T-cell (primary cell): ENCODE results near the gene S100Z. TPM values are rescaled to one million over a fixed set of nuclear protein-coding genes. Genes with fewer than 3 reads are reported as not detected.
"Not testable (repeated sequence)": the region's sequence is repeated elsewhere in the genome, so short reads cannot be mapped to it uniquely, and the experiment has no call there.

Experiments
- ATAC-seq, 4 experiments: fragments of 200-7000 bp in 3 of 4; fragments of 150-1000 bp in 1 of 4; cut with Tn5 transposase; replicated peaks in 1 of 4; 1 replicate in 3 of 4; 2 replicates in 1 of 4; pipeline ENCODE4 v1.10.0; 2021; ENCODE audit warnings: moderate library complexity in 3 of 4, mild to moderate bottlenecking in 2 of 4, moderate number of reproducible peaks in 1 of 4
- CTCF ChIA-PET, 2 donors: fragments of 300-600 bp; sonication (Branson Sonifier 250); formaldehyde crosslinking; loops; one replicate each; lab custom pipeline; 2022; ENCODE audit warnings: antibody characterized with exemption in 2 of 2; lab: Charles Lee
- POLR2A ChIA-PET, 2 donors: fragments of 300-600 bp; sonication (Branson Sonifier 250); formaldehyde crosslinking; loops; one replicate each; lab custom pipeline; 2022; ENCODE audit warnings: antibody characterized with exemption in 2 of 2; lab: Charles Lee
- DNase-seq, 35 experiments: peaks; one replicate each; pipeline versions ENCODE4 v3.0.0 to v3.0.0-alpha.2; 2013 to 2023
- H3K27ac ChIP-seq: one replicate; pipeline ENCODE4 v1.5.1; 2013; ENCODE audit warnings: low read length
- H3K27me3 ChIP-seq, 2 experiments: replicated peaks in 1 of 2; 1 replicate in 1 of 2; 2 replicates in 1 of 2; pipeline versions ENCODE4 v1.6.1 to v1.7.0; 2013; ENCODE audit warnings: low read length in 1 of 2, mixed read lengths in 1 of 2; ENCODE audit not compliant: control insufficient read depth in 2 of 2, insufficient read depth in 2 of 2; ENCODE audit errors: extremely low read depth in 1 of 2
- H3K36me3 ChIP-seq, 2 donors: 1 replicate in 1 of 2; 2 replicates in 1 of 2; pipeline versions ENCODE4 v1.6.1 to v1.7.0; 2013; ENCODE audit warnings: low read length in 1 of 2; ENCODE audit not compliant: control insufficient read depth in 2 of 2, insufficient read depth in 1 of 2; ENCODE audit errors: extremely low read depth in 1 of 2
- H3K4me1 ChIP-seq, 2 experiments: 1 replicate in 1 of 2; 2 replicates in 1 of 2; pipeline versions ENCODE4 v1.6.1 to v1.7.0; 2013; ENCODE audit warnings: low read length in 2 of 2, mixed read lengths in 1 of 2; ENCODE audit not compliant: insufficient read depth in 2 of 2, control insufficient read depth in 1 of 2; ENCODE audit errors: extremely low read depth in 1 of 2
- H3K4me3 ChIP-seq, 2 donors: 1 replicate in 1 of 2; 2 replicates in 1 of 2; pipeline versions ENCODE4 v1.5.1 to v1.7.0; 2013; ENCODE audit warnings: mild to moderate bottlenecking in 2 of 2, low read length in 1 of 2, moderate library complexity in 1 of 2; ENCODE audit not compliant: control insufficient read depth in 1 of 2; ENCODE audit errors: extremely low read depth in 1 of 2
- H3K9me3 ChIP-seq: 2 replicates; pipeline ENCODE4 v1.7.0; 2013
- H3K27ac Mint-ChIP-seq, 2 donors: one replicate each; pipeline ENCODE4 v1.8.0; 2020 to 2021; ENCODE audit warnings: mild to moderate bottlenecking in 2 of 2, mixed read lengths in 2 of 2
- H3K27me3 Mint-ChIP-seq, 2 donors: one replicate each; pipeline ENCODE4 v1.8.0; 2021 to 2022; ENCODE audit warnings: mixed read lengths in 2 of 2
- H3K36me3 Mint-ChIP-seq: one replicate; pipeline ENCODE4 v1.8.0; 2021; ENCODE audit warnings: mixed read lengths
- H3K4me1 Mint-ChIP-seq, 3 donors: one replicate each; pipeline ENCODE4 v1.8.0; 2020 to 2022; ENCODE audit warnings: mixed read lengths in 3 of 3, mild to moderate bottlenecking in 1 of 3
- H3K4me3 Mint-ChIP-seq, 3 donors: one replicate each; pipeline ENCODE4 v1.8.0; 2020 to 2022; ENCODE audit warnings: mild to moderate bottlenecking in 3 of 3, mixed read lengths in 3 of 3, moderate library complexity in 3 of 3
- H3K9me3 Mint-ChIP-seq, 3 donors: one replicate each; pipeline ENCODE4 v1.8.0; 2020 to 2022; ENCODE audit warnings: mixed read lengths in 3 of 3
- WGBS: methylation state at CpG from one replicate; pipeline ENCODE4 v1.1.5; 2013; ENCODE audit warnings: missing lambda C conversion rate; ENCODE audit not compliant: insufficient coverage; 5-methylcytosine and 5-hydroxymethylcytosine counted together
- total RNA-seq, 35 experiments: library from RNA in 6 of 35; stranded (reverse) in 6 of 35; fragments of 120-200 nt in 1 of 35; gene quantifications; one replicate each; pipeline versions ENCODE4 v1.2.1 to v1.2.4 and lab custom pipeline; 2013 to 2026

Gene S100Z
- total RNA-seq, 5 donors from 2014 or later (not counting 1 experiment from before 2014, with no cell fraction given) = 0.32 to 1.1 (median 0.42) TPM; not detected in 1

- H3K27ac ChIP-seq, H3K36me3 ChIP-seq, H3K4me3 Mint-ChIP-seq, H3K9me3 ChIP-seq, H3K36me3 Mint-ChIP-seq, CTCF ChIA-PET, ATAC-seq, DNase-seq, H3K4me1 Mint-ChIP-seq, H3K4me1 ChIP-seq, H3K4me3 ChIP-seq, POLR2A ChIA-PET, H3K27me3 ChIP-seq, H3K9me3 Mint-ChIP-seq, H3K27ac Mint-ChIP-seq: not testable (repeated sequence)
- H3K27me3 Mint-ChIP-seq = peaks cover 4 to 24% of the 10 kb centered on the region in 2 donors
- 73% methylated on average over 3 of the region's 9 CpGs for WGBS
Observed at GRCh38 chr5:76945238-76945637, 95.4 kb downstream of the S100Z start.

- no peaks in the 10 kb centered on the region for H3K36me3 ChIP-seq
- no peak overlapping the region for H3K27ac ChIP-seq
- H3K36me3 Mint-ChIP-seq = no peaks in the 10 kb centered on the region
- H3K4me1 ChIP-seq = no peaks in the 10 kb centered on the region
- CTCF ChIA-PET = interaction anchor here in 1 of 2 donors (0.8 to 1.0 kb wide), 2 partner anchors 22 to 32 kb away, joined by 3 read pairs; no protein-coding TSS in a partner anchor
- H3K27me3 Mint-ChIP-seq = peaks cover 6 to 24% of the 10 kb centered on the region in 2 donors
- H3K4me1 Mint-ChIP-seq = no peaks in the 10 kb centered on the region
- H3K4me3 ChIP-seq = no peak overlapping the region
- WGBS = 67% methylated on average over 1 of the region's 2 CpGs
- H3K4me3 Mint-ChIP-seq = no peak overlapping the region
- POLR2A ChIA-PET = no interaction called here
- H3K27me3 ChIP-seq = peaks cover 0 to 3% of the 10 kb centered on the region in 2 experiments
- no peak overlapping the region for H3K27ac Mint-ChIP-seq
- DNase-seq = no peak
- no peaks in the 10 kb centered on the region for H3K9me3 Mint-ChIP-seq
- ATAC-seq = no peak
- H3K9me3 ChIP-seq = no peaks in the 10 kb centered on the region
Observed at GRCh38 chr5:76946090-76946489, 96.3 kb downstream of the S100Z start.

DNA sequence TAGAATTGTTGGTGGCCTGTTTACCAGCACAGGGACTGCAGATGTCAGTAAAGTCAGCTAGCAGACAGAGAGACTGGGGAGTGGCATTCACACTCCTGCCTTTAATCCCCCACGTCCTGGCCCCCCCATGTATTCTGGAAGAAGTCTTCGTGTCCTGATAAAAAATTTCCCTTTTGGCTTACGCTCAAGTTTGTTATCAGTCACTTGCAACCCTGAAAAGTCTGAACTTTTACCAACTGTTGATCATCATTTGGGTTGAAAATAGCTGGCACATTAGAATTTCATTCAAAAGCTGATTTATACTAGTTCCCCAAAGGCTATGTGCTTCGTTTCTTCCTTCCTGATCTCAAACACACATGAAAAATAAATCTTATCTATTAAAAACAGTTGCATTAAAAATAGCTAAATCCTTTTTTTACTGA, 97.3 kb downstream of the S100Z start:
- Mint-ChIP-seq H3K4me1 (no peaks in the 10 kb centered on the region), H3K4me3 (no peak overlapping the region), H3K9me3 (no peaks in the 10 kb centered on the region), H3K36me3 (no peaks in the 10 kb centered on the region), H3K27ac (no peak overlapping the region), H3K27me3 (peaks cover 9 to 27% of the 10 kb centered on the region in 2 donors)
- Histone ChIP-seq H3K4me1 (no peaks in the 10 kb centered on the region), H3K27ac (no peak overlapping the region), H3K4me3 (no peak overlapping the region), H3K27me3 (peaks cover 0 to 7% of the 10 kb centered on the region in 2 experiments), H3K9me3 (no peaks in the 10 kb centered on the region), H3K36me3 (no peaks in the 10 kb centered on the region)
- no peak for DNase-seq
- CTCF ChIA-PET = interaction anchor here in 1 of 2 donors (1.0 kb wide), 1 partner anchor 33 kb away, joined by 3 read pairs; no protein-coding TSS in a partner anchor
- 80% methylated on average over 1 of the region's 4 CpGs for WGBS
- POLR2A ChIA-PET = interaction anchor here in 1 of 2 donors (0.6 to 0.7 kb wide), 2 partner anchors 664 to 1280 kb away, joined by 3 to 7 read pairs; no protein-coding TSS in a partner anchor
- ATAC-seq = no peak

DNA sequence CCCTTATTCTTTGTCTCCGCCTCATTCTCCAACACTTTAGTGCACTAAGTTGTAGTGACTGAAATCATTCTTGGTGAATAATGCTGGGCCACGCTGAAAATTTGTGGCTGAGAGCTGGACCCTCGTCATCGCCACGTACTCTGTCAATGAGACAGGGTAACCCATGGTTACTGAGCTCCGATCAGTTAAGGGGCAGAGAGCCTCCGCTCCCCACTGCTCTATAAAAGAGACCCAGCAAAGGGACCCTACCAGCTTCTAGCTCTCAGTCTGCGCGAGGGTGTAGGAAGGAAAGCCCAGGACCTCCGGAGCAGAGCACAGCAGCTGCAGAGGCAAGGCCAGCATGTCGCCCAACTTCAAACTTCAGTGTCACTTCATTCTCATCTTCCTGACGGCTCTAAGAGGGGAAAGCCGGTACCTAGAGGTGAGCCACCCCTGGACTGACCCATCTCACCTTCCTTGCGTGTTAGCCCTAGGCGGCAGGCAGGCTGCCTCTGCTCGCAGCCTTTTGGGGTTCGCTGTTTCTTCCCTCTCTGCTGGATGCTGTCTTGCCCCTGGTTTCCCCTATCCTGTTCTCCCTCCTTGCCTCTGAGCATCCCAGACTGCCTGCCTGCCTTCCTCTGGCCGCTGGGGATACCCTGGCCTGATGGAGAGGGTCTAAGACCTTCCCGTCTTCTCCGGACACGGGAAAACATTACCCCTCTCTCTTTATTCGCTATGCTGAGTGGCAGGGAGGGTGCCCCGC, 103.2 kb downstream of the S100Z start, which contains the start of gene CRHBP:
Gene CRHBP (plus strand): TSS at position 251 of the 742 bp plus-strand sequence. CDS start 90 bp downstream, at position 341.
- peaks cover 0 to 24% of the 10 kb centered on the region in 2 experiments for H3K27me3 ChIP-seq
- peaks cover 0 to 8% of the 10 kb centered on the region in 2 experiments for H3K4me1 ChIP-seq
- Mint-ChIP-seq H3K4me3 (peak within 1 kb of the TSS in 1 of 3 donors; percentile 31), H3K27ac (no peak within 1 kb of the TSS), H3K27me3 (peaks cover 28 to 42% of the 10 kb centered on the region in 2 donors), H3K9me3 (no peaks in the 10 kb centered on the region), H3K4me1 (peaks cover 0 to 14% (median 13%) of the 10 kb centered on the region in 3 donors), H3K36me3 (no peaks in the 10 kb centered on the region)
- CTCF ChIA-PET = no interaction called here
- no peak within 1 kb of the TSS for H3K4me3 ChIP-seq
- no peaks in the 10 kb centered on the region for H3K36me3 ChIP-seq
- DNase-seq = no peak
- no peak within 1 kb of the TSS for H3K27ac ChIP-seq
- no peak for ATAC-seq
- WGBS = 48% methylated on average over 13 of the region's 23 CpGs
- POLR2A ChIA-PET = no interaction called here
- H3K9me3 ChIP-seq = no peaks in the 10 kb centered on the region

GRCh38 chr5:76953551-76954382, 104.0 kb downstream of the S100Z start:
- no peak overlapping the region for H3K4me3 ChIP-seq
- CTCF ChIA-PET = no interaction called here
- peaks cover 28 to 41% of the 10 kb centered on the region in 2 donors for H3K27me3 Mint-ChIP-seq
- peak overlapping the region in 1 of 3 donors; percentile 31 for H3K4me3 Mint-ChIP-seq
- H3K27ac ChIP-seq = no peak overlapping the region
- H3K4me1 ChIP-seq = peaks cover 0 to 8% of the 10 kb centered on the region in 2 experiments
- no peaks in the 10 kb centered on the region for H3K36me3 Mint-ChIP-seq
- POLR2A ChIA-PET = no interaction called here
- ATAC-seq = no peak
- H3K9me3 Mint-ChIP-seq = no peaks in the 10 kb centered on the region
- peaks cover 0 to 24% of the 10 kb centered on the region in 2 experiments for H3K27me3 ChIP-seq
- peaks cover 0 to 14% (median 13%) of the 10 kb centered on the region in 3 donors for H3K4me1 Mint-ChIP-seq
- H3K27ac Mint-ChIP-seq = no peak overlapping the region
- no peak for DNase-seq
- H3K36me3 ChIP-seq = no peaks in the 10 kb centered on the region
- 2% methylated on average over 72 of the region's 81 CpGs for WGBS
- no peaks in the 10 kb centered on the region for H3K9me3 ChIP-seq

DNA sequence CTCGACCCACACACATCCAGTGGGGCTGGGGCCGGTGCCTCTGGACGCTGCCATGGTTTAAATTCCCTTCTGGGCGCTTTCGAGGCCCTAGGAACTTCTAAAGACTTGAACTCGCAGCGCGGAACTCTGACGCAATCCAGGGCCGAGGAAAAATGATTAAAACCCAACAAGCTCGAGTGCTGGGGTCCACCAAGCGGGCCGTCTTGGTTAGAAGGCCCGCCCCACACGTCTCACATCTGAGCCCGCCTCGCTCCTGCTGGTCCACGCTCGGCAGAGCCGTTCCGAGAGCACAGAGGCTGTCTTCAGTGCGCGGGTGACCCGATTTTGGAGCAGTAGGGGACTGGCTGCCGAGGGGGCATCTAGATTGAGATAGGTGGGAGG, 104.6 kb downstream of the S100Z start:
- H3K36me3 ChIP-seq = no peaks in the 10 kb centered on the region
- H3K9me3 ChIP-seq = no peaks in the 10 kb centered on the region
- no peak for ATAC-seq
- peaks cover 0 to 24% of the 10 kb centered on the region in 2 experiments for H3K27me3 ChIP-seq
- no peak for DNase-seq
- Mint-ChIP-seq H3K27ac (no peak overlapping the region), H3K4me1 (peaks cover 0 to 17% (median 14%) of the 10 kb centered on the region in 3 donors), H3K4me3 (peak overlapping the region in 1 of 3 donors; percentile 31), H3K9me3 (no peaks in the 10 kb centered on the region), H3K27me3 (peaks cover 27 to 41% of the 10 kb centered on the region in 2 donors), H3K36me3 (no peaks in the 10 kb centered on the region)
- ChIA-PET POLR2A (no interaction called here), CTCF (no interaction called here)
- H3K27ac ChIP-seq = no peak overlapping the region
- peaks cover 0 to 8% of the 10 kb centered on the region in 2 experiments for H3K4me1 ChIP-seq
- H3K4me3 ChIP-seq = no peak overlapping the region
- 15% methylated on average over 18 of the region's 25 CpGs for WGBS
